GM23338 (cell line): ENCODE results near the gene C1QL1. TPM values are rescaled to one million over a fixed set of nuclear protein-coding genes. Genes with fewer than 3 reads are reported as not detected.

Source experiments
- ATAC-seq: fragments of 200-7000 bp; cut with Tn5 transposase; 3 replicates; pipeline ENCODE4 v1.9.1; 2020
- DNase-seq: peaks from one replicate; pipeline ENCODE4 v3.0.0-alpha.2; 2015; ENCODE audit warnings: low spot score
- H2AFZ ChIP-seq: fragments of 200-600 bp; sonication (generic); 2 replicates; pipeline ENCODE4 v1.8.0; 2016; ENCODE audit warnings: antibody characterized with exemption, mild to moderate bottlenecking, moderate library complexity
- H3F3A ChIP-seq: fragments of 200-600 bp; sonication (generic); replicated peaks from 2 replicates; pipeline ENCODE4 v1.8.0; 2017; ENCODE audit warnings: antibody characterized with exemption, mixed run types, low read depth
- H3K27ac ChIP-seq: fragments of 200-600 bp; sonication (generic); 2 replicates; pipeline ENCODE4 v1.6.1; 2016; ENCODE audit warnings: low read depth
- H3K27me3 ChIP-seq: fragments of 200-600 bp; sonication (generic); 2 replicates; pipeline ENCODE4 v1.8.0; 2016; ENCODE audit warnings: mild to moderate bottlenecking, mixed run types, moderate library complexity; ENCODE audit not compliant: insufficient read depth
- H3K36me3 ChIP-seq: fragments of 200-600 bp; sonication (generic); 2 replicates; pipeline ENCODE4 v1.8.0; 2016; ENCODE audit warnings: mild to moderate bottlenecking; ENCODE audit not compliant: insufficient read depth
- H3K4me1 ChIP-seq: fragments of 200-600 bp; sonication (generic); 2 replicates; pipeline ENCODE4 v1.8.0; 2016; ENCODE audit warnings: mild to moderate bottlenecking, moderate library complexity; ENCODE audit not compliant: insufficient read depth
- H3K4me2 ChIP-seq: fragments of 200-600 bp; sonication (generic); 2 replicates; pipeline ENCODE4 v1.7.1; 2017; ENCODE audit warnings: mixed run types
- H3K4me3 ChIP-seq: fragments of 200-600 bp; sonication (generic); 2 replicates; pipeline ENCODE4 v1.6.1; 2016; ENCODE audit warnings: mixed run types
- H3K79me2 ChIP-seq: fragments of 200-600 bp; sonication (generic); replicated peaks from 2 replicates; pipeline ENCODE4 v1.8.0; 2017; ENCODE audit warnings: mild to moderate bottlenecking; ENCODE audit not compliant: insufficient read depth
- H3K9me2 ChIP-seq: fragments of 200-600 bp; sonication (generic); 2 replicates; pipeline ENCODE4 v1.8.0; 2017; ENCODE audit not compliant: insufficient read depth
- H4K20me1 ChIP-seq: fragments of 200-600 bp; sonication (generic); replicated peaks from 2 replicates; pipeline ENCODE4 v1.8.0; 2017; ENCODE audit warnings: mild to moderate bottlenecking; ENCODE audit not compliant: insufficient read depth
- H3K27ac Mint-ChIP-seq: 2 replicates; pipeline ENCODE4 v1.8.0; 2020; ENCODE audit warnings: inconsistent platforms, mild to moderate bottlenecking, moderate library complexity, mixed read lengths
- H3K27me3 Mint-ChIP-seq: 3 replicates; pipeline ENCODE4 v1.8.0; 2022; ENCODE audit warnings: low read depth, mild to moderate bottlenecking, moderate library complexity, mixed read lengths, inconsistent platforms; ENCODE audit not compliant: insufficient read depth, poor library complexity
- H3K36me3 Mint-ChIP-seq: 3 replicates; pipeline ENCODE4 v1.8.0; 2021; ENCODE audit warnings: low read depth, mild to moderate bottlenecking, inconsistent platforms, moderate library complexity, mixed read lengths
- H3K4me1 Mint-ChIP-seq: 3 replicates; pipeline ENCODE4 v1.8.0; 2020; ENCODE audit warnings: mild to moderate bottlenecking, inconsistent platforms, mixed read lengths
- H3K4me3 Mint-ChIP-seq: 3 replicates; pipeline ENCODE4 v1.8.0; 2021; ENCODE audit warnings: moderate library complexity, mild to moderate bottlenecking, inconsistent platforms, mixed read lengths
- H3K9me3 Mint-ChIP-seq: 3 replicates; pipeline ENCODE4 v1.8.0; 2020; ENCODE audit warnings: moderate library complexity, mild to moderate bottlenecking, inconsistent platforms, mixed read lengths
- EZH2 ChIP-seq: fragments of 200-600 bp; sonication (generic); IDR thresholded peaks from one replicate; pipeline ENCODE4 v1.8.0; 2017; ENCODE audit warnings: antibody characterized with exemption, mild to moderate bottlenecking, low read depth; ENCODE audit not compliant: unreplicated experiment
- ZNF114 ChIP-seq: fragments of 250-450 bp; sonication (Bioruptor Pico); IDR thresholded peaks from 2 replicates; pipeline ENCODE4 v1.5.0; 2020; ENCODE audit warnings: mild to moderate bottlenecking, moderate library complexity
- ZNF331 ChIP-seq: fragments of 250-450 bp; sonication (Bioruptor Pico); IDR thresholded peaks from 2 replicates; pipeline ENCODE4 v1.5.0; 2020; ENCODE audit warnings: low read depth, mild to moderate bottlenecking, moderate library complexity
- polyA plus RNA-seq: library from polyadenylated mRNA; unstranded; fragments of >200 nt; fragmentation: Nextera tagmentation; extraction: Ambion mirVana; gene quantifications from 2 replicates; pipeline ENCODE4 v1.2.1, GENCODE V29; 2016
- total RNA-seq: library from RNA; depleted of rRNA; stranded (reverse); fragments of >200 nt; shearing (Covaris generic); gene quantifications from 2 replicates; pipeline ENCODE4 v1.2.3, GENCODE V29; 2014
- TF ChIP-seq, protein P1 (sequence below): fragments of 250-450 bp; sonication (Bioruptor Pico); IDR thresholded peaks from 2 replicates; pipeline ENCODE4 v1.5.0; 2020; ENCODE audit warnings: mild to moderate bottlenecking, moderate library complexity
- TF ChIP-seq, protein P2 (sequence below): IDR thresholded peaks from one replicate; pipeline ENCODE4 v1.6.1; 2018; ENCODE audit warnings: antibody characterized with exemption; ENCODE audit not compliant: unreplicated experiment
- TF ChIP-seq, protein P3 (sequence below), 2 experiments: fragments of 200-600 bp in 1 of 2; sonication (generic) in 1 of 2; conservative IDR thresholded peaks; 2 replicates each; pipeline versions ENCODE4 v1.5.1 to v1.6.1; 2016 to 2017; ENCODE audit warnings: antibody characterized with exemption in 2 of 2, low read depth in 2 of 2, mild to moderate bottlenecking in 2 of 2, moderate library complexity in 1 of 2

Gene C1QL1
- total and polyA plus RNA-seq, 2 experiments from 2014 or later = 4.3 to 14.4 TPM

DNA sequence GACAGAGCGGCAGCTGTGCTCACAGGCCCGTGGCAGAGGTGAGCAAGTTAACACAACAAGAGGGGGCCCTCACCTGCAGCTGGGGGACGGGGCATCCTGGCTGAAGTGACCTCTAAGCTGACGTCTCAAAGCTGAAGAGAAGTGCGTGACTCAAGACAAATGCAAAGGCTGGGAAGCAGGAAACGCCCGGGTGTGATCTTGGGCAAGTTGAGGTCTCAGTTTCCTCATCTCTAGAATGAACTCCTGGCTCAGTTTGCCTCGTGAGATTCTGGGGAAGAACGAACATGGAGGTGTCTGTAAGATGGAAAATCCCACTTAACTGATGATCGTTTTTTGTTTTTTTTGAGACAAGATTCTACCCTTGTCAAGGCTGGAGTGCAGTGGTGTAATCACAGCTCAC lies 40.1 kb upstream of the C1QL1 start (continued):
- TF ChIP-seq, protein P1, sequence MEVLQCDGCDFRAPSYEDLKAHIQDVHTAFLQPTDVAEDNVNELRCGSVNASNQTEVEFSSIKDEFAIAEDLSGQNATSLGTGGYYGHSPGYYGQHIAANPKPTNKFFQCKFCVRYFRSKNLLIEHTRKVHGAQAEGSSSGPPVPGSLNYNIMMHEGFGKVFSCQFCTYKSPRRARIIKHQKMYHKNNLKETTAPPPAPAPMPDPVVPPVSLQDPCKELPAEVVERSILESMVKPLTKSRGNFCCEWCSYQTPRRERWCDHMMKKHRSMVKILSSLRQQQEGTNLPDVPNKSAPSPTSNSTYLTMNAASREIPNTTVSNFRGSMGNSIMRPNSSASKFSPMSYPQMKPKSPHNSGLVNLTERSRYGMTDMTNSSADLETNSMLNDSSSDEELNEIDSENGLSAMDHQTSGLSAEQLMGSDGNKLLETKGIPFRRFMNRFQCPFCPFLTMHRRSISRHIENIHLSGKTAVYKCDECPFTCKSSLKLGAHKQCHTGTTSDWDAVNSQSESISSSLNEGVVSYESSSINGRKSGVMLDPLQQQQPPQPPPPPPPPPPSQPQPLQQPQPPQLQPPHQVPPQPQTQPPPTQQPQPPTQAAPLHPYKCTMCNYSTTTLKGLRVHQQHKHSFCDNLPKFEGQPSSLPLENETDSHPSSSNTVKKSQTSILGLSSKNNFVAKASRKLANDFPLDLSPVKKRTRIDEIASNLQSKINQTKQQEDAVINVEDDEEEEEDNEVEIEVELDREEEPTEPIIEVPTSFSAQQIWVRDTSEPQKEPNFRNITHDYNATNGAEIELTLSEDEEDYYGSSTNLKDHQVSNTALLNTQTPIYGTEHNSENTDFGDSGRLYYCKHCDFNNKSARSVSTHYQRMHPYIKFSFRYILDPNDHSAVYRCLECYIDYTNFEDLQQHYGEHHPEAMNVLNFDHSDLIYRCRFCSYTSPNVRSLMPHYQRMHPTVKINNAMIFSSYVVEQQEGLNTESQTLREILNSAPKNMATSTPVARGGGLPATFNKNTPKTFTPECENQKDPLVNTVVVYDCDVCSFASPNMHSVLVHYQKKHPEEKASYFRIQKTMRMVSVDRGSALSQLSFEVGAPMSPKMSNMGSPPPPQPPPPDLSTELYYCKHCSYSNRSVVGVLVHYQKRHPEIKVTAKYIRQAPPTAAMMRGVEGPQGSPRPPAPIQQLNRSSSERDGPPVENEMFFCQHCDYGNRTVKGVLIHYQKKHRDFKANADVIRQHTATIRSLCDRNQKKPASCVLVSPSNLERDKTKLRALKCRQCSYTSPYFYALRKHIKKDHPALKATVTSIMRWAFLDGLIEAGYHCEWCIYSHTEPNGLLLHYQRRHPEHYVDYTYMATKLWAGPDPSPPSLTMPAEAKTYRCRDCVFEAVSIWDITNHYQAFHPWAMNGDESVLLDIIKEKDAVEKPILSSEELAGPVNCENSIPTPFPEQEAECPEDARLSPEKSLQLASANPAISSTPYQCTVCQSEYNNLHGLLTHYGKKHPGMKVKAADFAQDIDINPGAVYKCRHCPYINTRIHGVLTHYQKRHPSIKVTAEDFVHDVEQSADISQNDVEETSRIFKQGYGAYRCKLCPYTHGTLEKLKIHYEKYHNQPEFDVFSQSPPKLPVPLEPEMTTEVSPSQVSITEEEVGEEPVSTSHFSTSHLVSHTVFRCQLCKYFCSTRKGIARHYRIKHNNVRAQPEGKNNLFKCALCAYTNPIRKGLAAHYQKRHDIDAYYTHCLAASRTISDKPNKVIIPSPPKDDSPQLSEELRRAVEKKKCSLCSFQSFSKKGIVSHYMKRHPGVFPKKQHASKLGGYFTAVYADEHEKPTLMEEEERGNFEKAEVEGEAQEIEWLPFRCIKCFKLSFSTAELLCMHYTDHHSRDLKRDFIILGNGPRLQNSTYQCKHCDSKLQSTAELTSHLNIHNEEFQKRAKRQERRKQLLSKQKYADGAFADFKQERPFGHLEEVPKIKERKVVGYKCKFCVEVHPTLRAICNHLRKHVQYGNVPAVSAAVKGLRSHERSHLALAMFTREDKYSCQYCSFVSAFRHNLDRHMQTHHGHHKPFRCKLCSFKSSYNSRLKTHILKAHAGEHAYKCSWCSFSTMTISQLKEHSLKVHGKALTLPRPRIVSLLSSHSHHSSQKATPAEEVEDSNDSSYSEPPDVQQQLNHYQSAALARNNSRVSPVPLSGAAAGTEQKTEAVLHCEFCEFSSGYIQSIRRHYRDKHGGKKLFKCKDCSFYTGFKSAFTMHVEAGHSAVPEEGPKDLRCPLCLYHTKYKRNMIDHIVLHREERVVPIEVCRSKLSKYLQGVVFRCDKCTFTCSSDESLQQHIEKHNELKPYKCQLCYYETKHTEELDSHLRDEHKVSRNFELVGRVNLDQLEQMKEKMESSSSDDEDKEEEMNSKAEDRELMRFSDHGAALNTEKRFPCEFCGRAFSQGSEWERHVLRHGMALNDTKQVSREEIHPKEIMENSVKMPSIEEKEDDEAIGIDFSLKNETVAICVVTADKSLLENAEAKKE = no peak
- TF ChIP-seq, protein P2, sequence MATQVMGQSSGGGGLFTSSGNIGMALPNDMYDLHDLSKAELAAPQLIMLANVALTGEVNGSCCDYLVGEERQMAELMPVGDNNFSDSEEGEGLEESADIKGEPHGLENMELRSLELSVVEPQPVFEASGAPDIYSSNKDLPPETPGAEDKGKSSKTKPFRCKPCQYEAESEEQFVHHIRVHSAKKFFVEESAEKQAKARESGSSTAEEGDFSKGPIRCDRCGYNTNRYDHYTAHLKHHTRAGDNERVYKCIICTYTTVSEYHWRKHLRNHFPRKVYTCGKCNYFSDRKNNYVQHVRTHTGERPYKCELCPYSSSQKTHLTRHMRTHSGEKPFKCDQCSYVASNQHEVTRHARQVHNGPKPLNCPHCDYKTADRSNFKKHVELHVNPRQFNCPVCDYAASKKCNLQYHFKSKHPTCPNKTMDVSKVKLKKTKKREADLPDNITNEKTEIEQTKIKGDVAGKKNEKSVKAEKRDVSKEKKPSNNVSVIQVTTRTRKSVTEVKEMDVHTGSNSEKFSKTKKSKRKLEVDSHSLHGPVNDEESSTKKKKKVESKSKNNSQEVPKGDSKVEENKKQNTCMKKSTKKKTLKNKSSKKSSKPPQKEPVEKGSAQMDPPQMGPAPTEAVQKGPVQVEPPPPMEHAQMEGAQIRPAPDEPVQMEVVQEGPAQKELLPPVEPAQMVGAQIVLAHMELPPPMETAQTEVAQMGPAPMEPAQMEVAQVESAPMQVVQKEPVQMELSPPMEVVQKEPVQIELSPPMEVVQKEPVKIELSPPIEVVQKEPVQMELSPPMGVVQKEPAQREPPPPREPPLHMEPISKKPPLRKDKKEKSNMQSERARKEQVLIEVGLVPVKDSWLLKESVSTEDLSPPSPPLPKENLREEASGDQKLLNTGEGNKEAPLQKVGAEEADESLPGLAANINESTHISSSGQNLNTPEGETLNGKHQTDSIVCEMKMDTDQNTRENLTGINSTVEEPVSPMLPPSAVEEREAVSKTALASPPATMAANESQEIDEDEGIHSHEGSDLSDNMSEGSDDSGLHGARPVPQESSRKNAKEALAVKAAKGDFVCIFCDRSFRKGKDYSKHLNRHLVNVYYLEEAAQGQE = no peak
- TF ChIP-seq ZNF114 (CRISPR knock-in tag) (no peak), ZNF331 (CRISPR knock-in tag) (no peak)

DNA sequence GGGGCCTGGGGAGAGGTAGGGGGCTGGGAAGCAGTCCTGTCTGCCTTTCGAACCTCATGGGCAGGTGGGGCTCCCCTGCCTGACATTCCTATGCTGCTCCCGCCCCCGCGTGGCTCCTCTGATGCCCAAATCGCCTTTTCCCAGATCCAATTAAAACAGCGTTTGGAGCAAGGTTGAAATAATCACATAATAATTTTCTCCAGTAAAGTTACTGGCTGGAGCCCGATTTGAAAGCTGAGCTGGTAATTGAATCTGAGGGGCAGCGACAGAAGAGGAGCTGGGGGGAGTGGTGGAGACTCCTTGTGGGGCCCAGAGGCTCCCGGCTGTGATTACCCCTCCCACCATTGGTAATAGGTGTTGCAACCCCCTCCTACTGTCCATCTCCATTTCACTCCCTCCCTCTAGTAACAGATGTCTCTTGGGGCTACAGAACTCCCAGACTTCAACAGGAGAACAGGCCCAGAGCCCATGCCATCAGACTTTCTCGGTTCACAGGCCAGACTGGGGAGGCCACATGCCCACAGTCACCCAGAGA lies 38.9 kb upstream of the C1QL1 start:
- Histone ChIP-seq H3K4me2 (peak overlapping the region; percentile 23; the same call in 1 of the 2 replicates), H3K4me1 (peaks cover 25% of the 10 kb centered on the region), H3K27ac (no peak overlapping the region), H3K9me2 (no peaks in the 10 kb centered on the region), H2AFZ (peak overlapping the region; percentile 85), H3K27me3 (no peaks in the 10 kb centered on the region), H3K4me3 (no peak overlapping the region), H3K79me2 (no peaks in the 10 kb centered on the region), H4K20me1 (no peaks in the 10 kb centered on the region), H3F3A (0 out of 2 replicates have a peak, but pooled peaks cover 6% of the 10 kb centered on the region), H3K36me3 (no peaks in the 10 kb centered on the region)
- H3K27ac Mint-ChIP-seq = no peak overlapping the region; the same call in 1 of the 2 replicates
- peaks cover 34% of the 10 kb centered on the region for H3K4me1 Mint-ChIP-seq
- no peaks in the 10 kb centered on the region for H3K9me3 Mint-ChIP-seq
- no peaks in the 10 kb centered on the region for H3K36me3 Mint-ChIP-seq
- DNase-seq (peak; percentile 71), ATAC-seq (peak; percentile 70)
- peaks cover 26% of the 10 kb centered on the region for H3K27me3 Mint-ChIP-seq
- H3K4me3 Mint-ChIP-seq = no peak overlapping the region
- TF ChIP-seq EZH2 = no peak
- TF ChIP-seq, protein P3, sequence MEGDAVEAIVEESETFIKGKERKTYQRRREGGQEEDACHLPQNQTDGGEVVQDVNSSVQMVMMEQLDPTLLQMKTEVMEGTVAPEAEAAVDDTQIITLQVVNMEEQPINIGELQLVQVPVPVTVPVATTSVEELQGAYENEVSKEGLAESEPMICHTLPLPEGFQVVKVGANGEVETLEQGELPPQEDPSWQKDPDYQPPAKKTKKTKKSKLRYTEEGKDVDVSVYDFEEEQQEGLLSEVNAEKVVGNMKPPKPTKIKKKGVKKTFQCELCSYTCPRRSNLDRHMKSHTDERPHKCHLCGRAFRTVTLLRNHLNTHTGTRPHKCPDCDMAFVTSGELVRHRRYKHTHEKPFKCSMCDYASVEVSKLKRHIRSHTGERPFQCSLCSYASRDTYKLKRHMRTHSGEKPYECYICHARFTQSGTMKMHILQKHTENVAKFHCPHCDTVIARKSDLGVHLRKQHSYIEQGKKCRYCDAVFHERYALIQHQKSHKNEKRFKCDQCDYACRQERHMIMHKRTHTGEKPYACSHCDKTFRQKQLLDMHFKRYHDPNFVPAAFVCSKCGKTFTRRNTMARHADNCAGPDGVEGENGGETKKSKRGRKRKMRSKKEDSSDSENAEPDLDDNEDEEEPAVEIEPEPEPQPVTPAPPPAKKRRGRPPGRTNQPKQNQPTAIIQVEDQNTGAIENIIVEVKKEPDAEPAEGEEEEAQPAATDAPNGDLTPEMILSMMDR (conservative IDR thresholded peaks at IDR 0.05; ENCODE audit: low read depth in 2 of 2) = peak in 1 of 2 experiments; percentile 58; a peak in 3 of 4 replicates
